ENCODE data around the gene BRSK1. TPM values are rescaled to one million over a fixed set of nuclear protein-coding genes. Genes with fewer than 3 reads are reported as not detected.
"Not testable (repeated sequence)": the region's sequence is repeated elsewhere in the genome, so short reads cannot be mapped to it uniquely, and the experiment has no call there.

Gene BRSK1
- total RNA-seq, 1 donor from 2014 or later, result 24.1 TPM

DNA sequence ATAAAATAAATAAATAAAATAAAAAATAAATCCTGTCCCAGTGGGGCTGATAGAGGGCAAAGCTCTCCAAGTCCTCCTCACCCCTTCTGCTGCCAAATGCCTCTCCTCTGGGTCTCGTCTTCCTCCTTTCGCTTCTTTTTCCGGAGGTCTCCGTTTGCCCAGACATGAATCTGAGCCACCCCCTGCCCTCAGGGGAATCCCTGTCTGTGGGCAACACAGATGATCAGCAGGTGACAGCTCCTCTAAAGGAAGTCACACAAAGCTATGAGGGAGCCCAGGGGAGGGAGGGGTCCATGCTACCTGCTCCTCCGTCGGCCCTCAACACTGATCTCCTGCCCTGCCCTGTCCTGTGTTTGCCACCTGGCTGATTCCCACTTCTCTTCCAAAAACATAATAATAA lies 40.9 kb downstream of the BRSK1 start:
- H3K36me3 Mint-ChIP-seq, result no peaks in the 10 kb centered on the region
- H3K9ac ChIP-seq, result no peak overlapping the region

GRCh38 chr19:55325172-55325571 lies 41.4 kb downstream of the BRSK1 start, which contains the start of gene TMEM150B:
TMEM150B (minus strand) TSS chr19:55325341; CDS start chr19:55321036, 4,305 bp downstream.
- Histone ChIP-seq H4K20me1 (ENCODE audit: low read depth) (no peaks in the 10 kb centered on the region), H3K79me2 (ENCODE audit: low read depth) (no peaks in the 10 kb centered on the region), H3F3A (ENCODE audit: low read depth) (no peaks in the 10 kb centered on the region), H3K4me3 (no peak within 1 kb of the TSS), H3K27ac (no peak within 1 kb of the TSS), H3K9me3 (ENCODE audit: low read depth) (no peaks in the 10 kb centered on the region), H2AFZ (replicated peaks) (no peak within 1 kb of the TSS), H3K36me3 (no peaks in the 10 kb centered on the region), H3K4me1 (no peaks in the 10 kb centered on the region), H3K4me2 (no peak within 1 kb of the TSS), H3K27me3 (no peaks in the 10 kb centered on the region), H3K9ac (no peak within 1 kb of the TSS)
- TF ChIP-seq, protein P1, sequence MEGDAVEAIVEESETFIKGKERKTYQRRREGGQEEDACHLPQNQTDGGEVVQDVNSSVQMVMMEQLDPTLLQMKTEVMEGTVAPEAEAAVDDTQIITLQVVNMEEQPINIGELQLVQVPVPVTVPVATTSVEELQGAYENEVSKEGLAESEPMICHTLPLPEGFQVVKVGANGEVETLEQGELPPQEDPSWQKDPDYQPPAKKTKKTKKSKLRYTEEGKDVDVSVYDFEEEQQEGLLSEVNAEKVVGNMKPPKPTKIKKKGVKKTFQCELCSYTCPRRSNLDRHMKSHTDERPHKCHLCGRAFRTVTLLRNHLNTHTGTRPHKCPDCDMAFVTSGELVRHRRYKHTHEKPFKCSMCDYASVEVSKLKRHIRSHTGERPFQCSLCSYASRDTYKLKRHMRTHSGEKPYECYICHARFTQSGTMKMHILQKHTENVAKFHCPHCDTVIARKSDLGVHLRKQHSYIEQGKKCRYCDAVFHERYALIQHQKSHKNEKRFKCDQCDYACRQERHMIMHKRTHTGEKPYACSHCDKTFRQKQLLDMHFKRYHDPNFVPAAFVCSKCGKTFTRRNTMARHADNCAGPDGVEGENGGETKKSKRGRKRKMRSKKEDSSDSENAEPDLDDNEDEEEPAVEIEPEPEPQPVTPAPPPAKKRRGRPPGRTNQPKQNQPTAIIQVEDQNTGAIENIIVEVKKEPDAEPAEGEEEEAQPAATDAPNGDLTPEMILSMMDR (IDR thresholded peaks at IDR 0.05), result no peak
- TF ChIP-seq EZH2 (IDR thresholded peaks at IDR 0.05), result no peak
- TF ChIP-seq EZH2phosphoT487 (IDR thresholded peaks at IDR 0.05), result no peak
- peaks cover 2% of the 10 kb centered on the region for H3K9me3 Mint-ChIP-seq
- peaks cover 3% of the 10 kb centered on the region for H3K4me1 Mint-ChIP-seq
- H3K27me3 Mint-ChIP-seq (ENCODE audit: insufficient read depth, low read depth), result peaks cover 4% of the 10 kb centered on the region
- peak within 1 kb of the TSS; percentile 54 for H3K27ac Mint-ChIP-seq
- no peak for DNase-seq (ENCODE audit: low spot score)
- H3K4me3 Mint-ChIP-seq, result no peak within 1 kb of the TSS
- no peaks in the 10 kb centered on the region for H3K36me3 Mint-ChIP-seq

More for the DNA sequence above, 40.9 kb downstream of the BRSK1 start:
- H3K27me3 ChIP-seq, result no peaks in the 10 kb centered on the region
- Mint-ChIP-seq H3K27me3 (ENCODE audit: insufficient read depth, low read depth) (peaks cover 7% of the 10 kb centered on the region), H3K27ac (peak overlapping the region; percentile 54), H3K9me3 (peaks cover 2% of the 10 kb centered on the region), H3K4me3 (no peak overlapping the region), H3K4me1 (peaks cover 3% of the 10 kb centered on the region)
- H3K4me1 ChIP-seq, result no peaks in the 10 kb centered on the region
- H3K36me3 ChIP-seq, result no peaks in the 10 kb centered on the region
- no peaks in the 10 kb centered on the region for H4K20me1 ChIP-seq (ENCODE audit: low read depth)
- H2AFZ ChIP-seq (replicated peaks), result no peak overlapping the region
- no peaks in the 10 kb centered on the region for H3K9me3 ChIP-seq (ENCODE audit: low read depth)
- H3K79me2 ChIP-seq (ENCODE audit: low read depth), result no peaks in the 10 kb centered on the region
- DNase-seq (ENCODE audit: low spot score), result no peak
- H3K4me3 ChIP-seq, result no peak overlapping the region
- H3K27ac ChIP-seq, result no peak overlapping the region
- H3K4me2 ChIP-seq, result no peak overlapping the region
- TF ChIP-seq EZH2phosphoT487 (IDR thresholded peaks at IDR 0.05) (no peak), EZH2 (IDR thresholded peaks at IDR 0.05) (no peak)
- TF ChIP-seq, protein P1 (IDR thresholded peaks at IDR 0.05), result no peak
- H3F3A ChIP-seq (ENCODE audit: low read depth), result no peaks in the 10 kb centered on the region

DNA sequence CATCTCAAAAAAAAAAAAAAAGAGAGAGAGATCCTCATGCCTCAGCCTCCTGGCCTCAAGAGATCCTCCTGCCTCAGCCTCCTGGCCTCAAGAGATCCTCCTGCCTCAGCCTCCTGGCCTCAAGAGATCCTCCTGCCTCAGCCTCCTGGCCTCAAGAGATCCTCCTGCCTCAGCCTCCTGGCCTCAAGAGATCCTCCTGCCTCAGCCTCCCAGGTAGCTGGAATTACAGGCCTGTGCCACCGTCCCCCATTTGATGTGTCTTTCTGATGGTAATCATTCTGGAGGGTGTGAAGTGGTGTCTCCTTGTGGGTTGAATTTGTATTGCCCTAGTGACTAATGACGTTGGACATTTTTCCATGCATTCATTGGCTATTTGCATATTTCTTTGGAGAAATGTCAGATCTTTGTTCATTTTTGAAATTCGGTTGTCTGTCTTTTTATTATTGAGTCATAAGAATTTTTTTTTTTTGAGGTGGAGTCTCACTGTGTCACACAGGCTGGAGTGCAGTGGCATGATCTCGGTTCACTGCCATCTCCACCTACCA lies 45.0 kb downstream of the BRSK1 start:
- H3K4me3 Mint-ChIP-seq, result not testable (repeated sequence)

DNA sequence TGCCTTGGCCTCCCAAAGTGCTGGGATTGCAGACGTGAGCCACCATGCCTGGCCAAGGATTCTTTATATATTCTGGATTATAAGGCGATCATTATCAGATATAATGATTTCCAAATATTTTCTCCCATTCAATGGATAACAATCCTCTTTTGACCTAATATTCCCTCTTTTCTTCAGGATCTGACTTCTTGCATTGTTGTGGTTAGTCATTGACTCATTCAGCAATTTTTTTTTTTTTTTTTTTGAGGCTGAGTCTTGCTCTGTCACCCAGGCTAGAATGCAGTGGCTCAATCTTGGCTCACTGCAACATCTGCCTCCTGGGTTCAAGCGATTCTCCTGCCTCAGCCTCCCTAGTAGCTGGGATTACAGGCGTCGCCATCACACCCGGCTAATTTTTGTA lies 46.0 kb downstream of the BRSK1 start:
- not testable (repeated sequence) for H3K4me3 Mint-ChIP-seq; H3K4me2 ChIP-seq; H3K4me1 Mint-ChIP-seq; H3K79me2 ChIP-seq (ENCODE audit: low read depth); H3K9me3 Mint-ChIP-seq; H3K4me3 ChIP-seq; H3K4me1 ChIP-seq; H4K20me1 ChIP-seq (ENCODE audit: low read depth); H3K36me3 ChIP-seq; H3K9ac ChIP-seq; H3K27me3 Mint-ChIP-seq (ENCODE audit: insufficient read depth, low read depth); H3K27ac ChIP-seq; H3K9me3 ChIP-seq (ENCODE audit: low read depth); DNase-seq (ENCODE audit: low spot score); H3F3A ChIP-seq (ENCODE audit: low read depth); H2AFZ ChIP-seq (replicated peaks); H3K27ac Mint-ChIP-seq; H3K36me3 Mint-ChIP-seq; H3K27me3 ChIP-seq

More for the DNA sequence above, 45.0 kb downstream of the BRSK1 start:
- H3K4me2 ChIP-seq; H2AFZ ChIP-seq (replicated peaks); H3K4me1 ChIP-seq; H3K36me3 Mint-ChIP-seq; H4K20me1 ChIP-seq (ENCODE audit: low read depth); H3K79me2 ChIP-seq (ENCODE audit: low read depth); H3K9me3 ChIP-seq (ENCODE audit: low read depth); H3F3A ChIP-seq (ENCODE audit: low read depth); H3K27ac ChIP-seq; H3K27me3 ChIP-seq; H3K27ac Mint-ChIP-seq; H3K9ac ChIP-seq; H3K9me3 Mint-ChIP-seq; H3K36me3 ChIP-seq; H3K4me3 ChIP-seq; DNase-seq (ENCODE audit: low spot score); H3K4me1 Mint-ChIP-seq: not testable (repeated sequence)
- H3K27me3 Mint-ChIP-seq (ENCODE audit: insufficient read depth, low read depth), result peaks cover 11% of the 10 kb centered on the region

Measured in neural progenitor cell (in vitro differentiated cells).